HG03175 (cell line): ENCODE results near the gene F2.
"Not testable (repeated sequence)": the region's sequence is repeated elsewhere in the genome, so short reads cannot be mapped to it uniquely, and the experiment has no call there.

Source experiments
- ATAC-seq: cut with Tn5 transposase; IDR thresholded peaks from one replicate; pipeline ENCODE4 v1.9.1; 2021; ENCODE audit warnings: mild to moderate bottlenecking, moderate library complexity; ENCODE audit not compliant: unreplicated experiment

F2 gene

DNA sequence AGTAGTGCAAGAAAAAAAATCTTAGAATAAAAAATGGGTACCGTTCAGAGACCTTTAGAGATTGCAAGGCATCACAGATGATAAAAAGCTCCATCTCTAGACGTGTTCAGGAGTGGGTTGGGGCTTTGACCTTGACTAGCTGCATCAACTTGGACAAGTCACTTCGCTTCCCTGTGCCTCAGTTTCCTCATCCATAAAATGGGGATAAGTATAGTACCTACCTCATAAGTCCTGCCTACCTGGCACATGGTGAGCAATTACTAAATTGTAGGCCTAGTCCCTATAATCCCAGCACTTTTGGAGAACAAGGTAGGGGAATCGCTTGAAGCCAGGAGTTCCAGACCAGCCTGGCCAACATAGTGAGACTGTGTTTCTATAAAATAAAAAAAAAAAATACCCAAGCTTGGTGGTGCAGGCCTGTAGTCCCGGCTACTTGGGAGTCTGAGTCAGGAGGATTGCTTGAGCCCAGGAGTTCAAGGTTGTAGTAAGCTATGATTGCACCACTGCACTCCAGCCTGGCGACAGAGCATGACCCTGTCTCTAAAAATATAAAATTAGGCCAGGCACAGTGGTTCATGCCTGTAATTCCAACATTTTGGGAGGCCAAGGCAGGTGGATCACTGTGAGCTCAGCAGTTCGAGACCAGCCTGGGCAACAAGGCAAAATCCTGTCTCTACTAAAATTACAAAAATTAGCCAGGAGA, 6.0 kb upstream of the F2 start:
- no peak for ATAC-seq

DNA sequence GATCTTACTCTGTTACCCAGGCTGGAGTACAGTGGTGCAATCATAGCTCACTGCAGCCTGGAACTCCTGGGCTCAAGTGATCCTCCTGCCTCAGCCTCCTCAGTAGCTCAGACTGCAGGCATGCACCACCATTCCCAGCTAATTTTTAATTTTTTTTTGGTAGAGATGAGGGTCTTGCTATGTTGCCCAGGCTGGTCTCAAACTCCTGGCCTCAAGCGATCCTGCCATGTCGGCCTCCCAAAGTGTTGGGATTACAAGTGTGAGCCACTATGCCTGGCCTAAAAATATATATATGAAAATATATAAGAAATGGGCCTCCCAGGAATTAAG, 1.2 kb upstream of the F2 start:
- ATAC-seq: not testable (repeated sequence)

DNA sequence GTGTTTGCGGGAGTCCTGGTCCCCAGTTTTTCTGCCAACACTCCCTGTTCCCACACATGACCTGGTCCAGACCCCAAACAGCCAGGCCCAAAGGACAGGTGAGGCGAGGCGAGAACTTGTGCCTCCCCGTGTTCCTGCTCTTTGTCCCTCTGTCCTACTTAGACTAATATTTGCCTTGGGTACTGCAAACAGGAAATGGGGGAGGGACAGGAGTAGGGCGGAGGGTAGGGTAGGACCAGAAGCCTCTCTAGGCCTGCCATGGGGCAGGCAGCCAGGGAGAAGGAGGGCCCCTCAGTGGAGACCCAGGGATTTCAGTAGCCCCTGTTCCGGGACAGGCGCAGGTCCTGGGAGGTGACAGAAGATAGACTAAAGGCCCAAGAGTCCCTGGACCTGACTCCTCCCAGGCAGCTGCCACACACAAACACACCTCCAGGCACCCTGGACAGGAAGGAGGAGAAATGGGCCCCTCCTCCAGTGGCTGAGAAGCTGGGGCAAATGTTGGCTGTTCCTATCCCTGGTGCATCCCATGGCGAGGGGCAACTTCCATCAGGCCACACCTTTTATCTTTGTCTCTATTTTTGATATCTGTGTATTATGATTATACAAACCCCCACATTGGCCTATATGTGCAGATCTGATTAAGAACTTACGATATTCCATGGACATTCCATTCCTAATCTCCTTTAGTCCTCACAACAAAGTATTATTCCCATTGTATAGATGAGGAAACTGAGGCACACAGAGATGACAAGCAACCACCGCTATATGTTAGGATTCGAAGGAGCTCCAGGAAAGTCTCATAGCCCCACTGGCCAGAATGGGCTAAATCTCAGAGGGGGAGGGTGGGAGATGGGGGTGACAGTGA, 626 bp upstream of the F2 start:
- ATAC-seq: no peak

DNA sequence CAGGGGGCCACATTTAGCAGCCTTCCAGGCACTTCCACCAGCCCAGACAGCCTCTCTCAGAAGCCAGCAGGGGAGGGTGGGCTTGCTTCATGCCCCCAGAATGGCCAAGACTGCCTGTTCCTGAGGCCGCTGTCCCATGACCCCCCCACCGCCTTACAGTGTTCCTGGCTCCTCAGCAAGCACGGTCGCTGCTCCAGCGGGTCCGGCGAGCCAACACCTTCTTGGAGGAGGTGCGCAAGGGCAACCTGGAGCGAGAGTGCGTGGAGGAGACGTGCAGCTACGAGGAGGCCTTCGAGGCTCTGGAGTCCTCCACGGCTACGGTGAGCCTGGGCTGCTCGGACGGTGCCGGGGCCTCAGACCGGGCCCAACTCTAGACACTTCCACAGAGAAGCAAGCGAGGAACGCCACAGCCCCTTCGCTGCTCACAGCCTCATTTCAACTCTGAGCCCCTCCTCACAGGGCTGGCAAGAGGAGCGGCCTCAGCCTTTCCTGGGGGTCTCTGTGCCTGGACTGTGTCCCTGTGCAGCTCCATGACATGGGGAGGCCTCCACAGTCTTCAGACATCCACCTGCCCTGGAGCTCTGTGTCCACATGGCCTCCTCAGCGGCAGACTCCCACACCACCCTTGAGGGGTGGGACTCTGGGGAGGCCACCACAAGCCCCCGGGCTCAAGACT, 668 bp downstream of the F2 start:
- ATAC-seq: no peak

DNA sequence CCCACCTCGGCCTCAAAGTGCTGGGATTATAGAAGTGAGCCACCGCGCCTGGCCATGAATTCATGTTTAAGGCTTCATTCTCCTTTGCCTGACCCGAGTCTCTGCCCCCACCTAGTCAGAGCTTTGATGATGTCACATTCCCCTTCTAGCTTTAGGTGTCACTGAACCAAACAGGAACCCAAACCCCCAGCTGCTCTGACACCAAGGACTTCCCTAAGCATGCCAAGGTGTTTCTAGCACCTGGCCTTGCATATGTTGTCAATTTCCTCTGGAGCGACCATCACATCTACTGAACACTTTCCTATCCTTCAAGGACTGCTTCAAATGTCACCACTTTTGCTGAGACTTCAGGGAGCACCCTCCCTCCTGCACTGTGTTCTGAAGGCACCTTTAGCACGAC, 2.3 kb downstream of the F2 start:
- ATAC-seq: no peak

DNA sequence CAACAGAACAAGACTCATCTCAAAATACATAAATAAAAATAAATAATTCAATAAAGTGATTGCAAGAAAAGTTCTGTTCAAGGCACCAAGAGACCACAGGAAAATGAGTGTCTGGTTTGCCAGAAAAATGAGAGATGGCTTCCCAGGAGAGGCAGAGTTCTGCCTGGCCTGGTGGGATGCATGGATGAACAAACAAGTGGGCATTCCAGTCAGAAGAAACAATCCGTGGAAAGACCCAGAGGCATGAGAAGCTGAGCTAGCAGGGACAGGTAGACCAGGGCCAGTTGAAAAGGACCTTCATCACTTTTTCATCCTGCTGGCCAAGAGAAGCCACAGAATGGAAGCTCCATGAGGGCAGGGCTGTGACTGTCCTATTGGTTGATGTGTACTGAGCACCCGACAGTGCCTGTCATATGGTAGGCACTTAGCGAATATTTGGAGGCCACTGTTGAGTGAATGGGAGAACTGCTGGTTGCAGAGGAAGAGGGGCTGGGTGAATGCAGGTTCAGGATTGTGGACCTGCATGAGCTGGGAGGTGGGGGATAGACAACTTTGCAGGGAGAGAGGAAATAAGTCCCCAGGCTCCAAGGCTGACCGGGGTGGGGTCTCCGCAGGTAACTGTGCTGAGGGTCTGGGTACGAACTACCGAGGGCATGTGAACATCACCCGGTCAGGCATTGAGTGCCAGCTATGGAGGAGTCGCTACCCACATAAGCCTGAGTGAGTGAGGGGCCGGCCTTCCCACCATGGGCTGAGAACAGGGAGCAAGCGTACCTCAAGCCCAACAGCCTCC, 3.7 kb downstream of the F2 start:
- ATAC-seq: no peak

DNA sequence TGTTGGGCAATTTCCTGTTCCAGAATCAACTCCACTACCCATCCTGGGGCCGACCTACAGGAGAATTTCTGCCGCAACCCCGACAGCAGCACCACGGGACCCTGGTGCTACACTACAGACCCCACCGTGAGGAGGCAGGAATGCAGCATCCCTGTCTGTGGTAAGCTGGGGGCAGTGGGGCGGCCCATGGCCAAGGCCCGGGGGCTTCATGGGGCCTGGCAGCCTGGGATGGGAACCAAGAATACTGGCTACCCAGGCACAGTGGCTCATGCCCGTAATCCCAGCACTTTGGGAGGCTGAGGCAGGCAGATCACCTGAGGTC, 4.3 kb downstream of the F2 start:
- ATAC-seq: no peak

DNA sequence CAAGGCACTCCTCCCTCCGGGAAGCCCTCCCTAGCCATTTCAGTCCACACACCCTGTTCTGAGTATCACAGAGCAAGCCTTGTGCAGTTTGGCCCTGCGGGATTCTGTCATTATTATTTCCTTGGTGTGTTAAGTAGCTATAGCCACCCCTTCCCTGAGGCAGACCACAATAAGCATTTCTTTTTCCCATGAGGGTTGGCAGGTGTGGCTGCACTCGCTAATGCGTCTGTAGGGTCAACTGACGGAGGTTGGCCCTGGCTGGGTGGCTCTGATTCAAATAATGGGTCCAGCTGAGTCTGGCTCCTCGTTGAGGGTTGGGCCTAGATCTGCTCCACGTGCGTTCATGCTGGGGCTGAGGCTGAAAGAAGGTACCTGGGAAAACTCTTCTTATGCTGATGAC, 5.1 kb downstream of the F2 start:
- ATAC-seq: no peak

DNA sequence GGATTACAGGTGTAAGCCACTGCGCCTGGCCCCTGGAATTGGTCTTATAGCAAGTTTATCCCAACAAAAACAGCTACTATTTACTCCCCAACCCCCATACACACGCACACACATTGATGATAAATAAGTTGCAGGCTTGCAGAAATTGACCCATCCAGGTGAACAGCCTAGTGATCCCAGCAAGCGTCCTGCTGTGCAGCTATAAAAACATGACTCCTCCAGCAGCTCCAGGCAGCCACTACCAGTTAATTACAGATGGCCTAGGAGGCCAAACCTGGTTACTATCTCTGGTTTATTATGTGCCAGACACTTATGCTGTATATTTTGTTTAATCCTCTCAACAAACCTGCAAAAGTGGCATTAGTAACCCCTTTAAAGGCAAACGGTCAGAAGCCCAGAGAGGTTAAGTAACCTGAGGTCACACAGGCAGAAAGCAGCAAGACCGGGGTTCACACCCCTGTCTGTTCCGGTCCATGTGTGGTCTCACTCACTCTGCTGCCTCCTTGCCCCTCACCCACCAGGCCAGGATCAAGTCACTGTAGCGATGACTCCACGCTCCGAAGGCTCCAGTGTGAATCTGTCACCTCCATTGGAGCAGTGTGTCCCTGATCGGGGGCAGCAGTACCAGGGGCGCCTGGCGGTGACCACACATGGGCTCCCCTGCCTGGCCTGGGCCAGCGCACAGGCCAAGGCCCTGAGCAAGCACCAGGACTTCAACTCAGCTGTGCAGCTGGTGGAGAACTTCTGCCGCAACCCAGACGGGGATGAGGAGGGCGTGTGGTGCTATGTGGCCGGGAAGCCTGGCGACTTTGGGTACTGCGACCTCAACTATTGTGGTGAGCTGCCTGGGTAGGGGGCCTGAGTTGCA, 6.6 kb downstream of the F2 start:
- ATAC-seq: no peak

DNA sequence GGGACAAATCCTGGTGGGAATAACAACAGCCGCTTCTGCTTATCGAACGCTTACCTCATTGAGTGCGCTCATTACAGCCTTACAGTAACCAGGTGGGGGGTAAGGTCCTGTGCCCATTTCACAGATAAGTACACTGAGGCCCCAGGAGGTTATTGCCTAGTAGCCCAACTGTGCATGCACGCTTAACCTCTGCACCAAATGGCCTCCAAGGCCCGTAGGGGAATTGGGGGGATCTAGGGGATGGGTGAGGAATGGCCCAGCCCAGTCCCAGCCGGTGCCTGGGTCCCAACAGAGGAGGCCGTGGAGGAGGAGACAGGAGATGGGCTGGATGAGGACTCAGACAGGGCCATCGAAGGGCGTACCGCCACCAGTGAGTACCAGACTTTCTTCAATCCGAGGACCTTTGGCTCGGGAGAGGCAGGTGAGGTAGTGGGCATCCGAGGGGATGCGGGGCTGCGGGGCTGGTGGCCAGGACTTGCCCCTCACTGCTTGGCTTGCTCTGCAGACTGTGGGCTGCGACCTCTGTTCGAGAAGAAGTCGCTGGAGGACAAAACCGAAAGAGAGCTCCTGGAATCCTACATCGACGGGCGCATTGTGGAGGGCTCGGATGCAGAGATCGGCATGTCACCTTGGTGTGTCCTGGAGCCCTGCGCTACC, 7.3 kb downstream of the F2 start:
- ATAC-seq: no peak

DNA sequence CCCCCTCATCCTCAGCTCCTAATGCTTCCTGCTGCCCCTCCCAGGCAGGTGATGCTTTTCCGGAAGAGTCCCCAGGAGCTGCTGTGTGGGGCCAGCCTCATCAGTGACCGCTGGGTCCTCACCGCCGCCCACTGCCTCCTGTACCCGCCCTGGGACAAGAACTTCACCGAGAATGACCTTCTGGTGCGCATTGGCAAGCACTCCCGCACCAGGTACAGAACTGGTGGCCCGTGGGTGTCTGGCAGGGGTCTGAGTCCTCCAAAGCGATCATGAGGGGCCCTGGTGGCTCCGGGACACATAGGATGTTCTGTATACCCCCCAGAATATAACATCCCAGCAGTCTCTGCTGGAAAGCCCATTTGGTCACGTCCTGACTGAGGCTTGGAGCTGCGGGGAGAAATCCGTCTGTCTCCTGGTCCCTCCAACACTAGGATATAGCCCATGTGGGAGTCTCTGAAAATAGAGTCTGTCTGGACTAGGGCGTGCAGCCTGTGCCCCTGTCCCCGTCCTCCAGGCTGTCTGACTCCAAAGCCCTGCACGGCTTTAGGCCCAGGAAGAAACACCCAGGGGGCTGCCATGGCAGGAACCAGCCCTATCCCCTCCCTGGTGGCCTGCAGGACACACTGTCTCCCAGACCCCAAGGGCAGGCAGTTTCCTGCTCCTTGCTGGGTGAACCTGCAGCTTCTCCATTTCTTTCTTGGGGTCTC, 9.1 kb downstream of the F2 start:
- ATAC-seq: no peak

DNA sequence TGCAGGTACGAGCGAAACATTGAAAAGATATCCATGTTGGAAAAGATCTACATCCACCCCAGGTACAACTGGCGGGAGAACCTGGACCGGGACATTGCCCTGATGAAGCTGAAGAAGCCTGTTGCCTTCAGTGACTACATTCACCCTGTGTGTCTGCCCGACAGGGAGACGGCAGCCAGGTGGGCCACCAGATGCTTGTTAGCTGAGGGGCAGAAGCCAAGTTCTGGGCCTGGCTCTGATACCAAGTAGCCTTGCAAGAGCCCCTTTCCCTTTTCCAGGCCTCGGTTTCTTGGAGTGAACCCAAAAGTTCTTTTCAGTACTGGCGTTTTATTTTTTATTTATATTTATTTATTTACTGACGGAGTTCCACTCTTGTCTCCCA, 9.6 kb downstream of the F2 start:
- no peak for ATAC-seq

DNA sequence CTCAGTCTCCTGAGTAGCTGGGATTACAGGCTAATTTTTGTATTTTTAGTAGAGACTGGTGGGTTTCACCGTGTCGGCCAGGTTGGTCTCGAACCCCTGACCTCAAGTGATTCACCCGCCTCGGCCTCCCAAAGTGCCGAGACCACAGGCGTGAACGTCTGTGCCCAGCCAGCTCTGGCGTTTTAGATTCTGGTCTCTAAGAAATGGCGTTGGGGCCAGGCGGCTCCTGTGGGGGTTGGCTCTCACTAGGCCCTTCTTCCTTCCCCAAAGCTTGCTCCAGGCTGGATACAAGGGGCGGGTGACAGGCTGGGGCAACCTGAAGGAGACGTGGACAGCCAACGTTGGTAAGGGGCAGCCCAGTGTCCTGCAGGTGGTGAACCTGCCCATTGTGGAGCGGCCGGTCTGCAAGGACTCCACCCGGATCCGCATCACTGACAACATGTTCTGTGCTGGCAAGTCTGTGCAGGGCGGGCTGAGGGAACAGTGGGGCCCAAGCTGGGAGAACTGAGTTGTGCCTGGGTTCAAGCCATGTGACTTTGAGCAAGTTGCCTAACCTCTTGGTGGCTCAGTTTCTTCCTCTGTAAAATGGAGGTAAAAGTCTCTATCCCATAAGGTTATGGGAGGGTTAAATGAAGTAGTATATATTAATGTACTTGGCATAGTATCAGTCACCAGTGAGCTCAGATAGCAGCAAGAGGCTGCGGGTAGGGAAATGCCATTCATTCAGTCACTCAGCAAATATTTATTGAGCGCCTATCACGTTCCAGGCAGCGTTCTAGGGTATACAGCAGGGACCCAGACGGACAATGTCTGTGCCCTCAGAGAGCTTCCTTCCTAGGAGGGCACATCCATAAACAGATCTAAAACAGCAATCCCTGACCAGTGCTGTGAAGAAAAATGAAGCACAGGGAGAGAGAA, 10.4 kb downstream of the F2 start:
- ATAC-seq: no peak

DNA sequence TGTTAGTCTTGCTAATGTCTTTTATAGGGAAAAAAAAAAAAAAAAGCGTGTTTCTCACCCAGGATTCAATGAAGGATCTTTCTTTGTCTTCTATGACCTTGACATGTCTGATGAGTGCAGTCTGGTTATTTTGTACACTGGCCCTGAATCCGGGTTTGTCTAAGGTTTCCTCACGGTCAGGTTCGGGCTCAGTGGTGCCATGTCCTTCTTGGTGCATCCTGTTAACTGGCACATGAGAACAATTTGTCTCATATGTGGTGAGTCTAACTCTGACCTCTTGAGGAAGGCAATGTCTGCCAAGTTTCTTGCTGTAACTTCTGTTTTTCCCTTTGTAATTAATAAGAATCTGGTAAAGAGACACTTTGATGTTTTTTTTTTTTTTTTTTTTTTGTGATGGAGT, 12.5 kb downstream of the F2 start:
- no peak for ATAC-seq

DNA sequence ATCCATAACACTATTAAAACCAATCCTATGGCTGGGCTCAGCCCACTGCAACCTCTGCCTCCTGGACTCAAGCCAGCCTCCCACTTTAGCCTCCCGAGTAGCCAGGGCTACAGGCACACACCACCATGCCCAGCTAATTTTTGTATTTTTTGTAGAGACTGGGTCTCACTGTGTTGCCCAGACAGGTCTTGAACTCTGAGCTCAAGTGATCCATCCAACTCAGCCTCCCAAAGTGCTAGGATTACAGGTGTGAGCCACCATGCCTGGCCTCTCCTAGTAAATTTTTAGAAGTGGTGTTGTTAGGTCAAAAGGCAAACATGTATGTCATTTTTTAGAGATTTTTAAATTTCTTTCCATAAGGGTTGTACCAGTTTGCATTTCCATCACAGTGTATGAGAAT, 14.2 kb downstream of the F2 start:
- no peak for ATAC-seq

DNA sequence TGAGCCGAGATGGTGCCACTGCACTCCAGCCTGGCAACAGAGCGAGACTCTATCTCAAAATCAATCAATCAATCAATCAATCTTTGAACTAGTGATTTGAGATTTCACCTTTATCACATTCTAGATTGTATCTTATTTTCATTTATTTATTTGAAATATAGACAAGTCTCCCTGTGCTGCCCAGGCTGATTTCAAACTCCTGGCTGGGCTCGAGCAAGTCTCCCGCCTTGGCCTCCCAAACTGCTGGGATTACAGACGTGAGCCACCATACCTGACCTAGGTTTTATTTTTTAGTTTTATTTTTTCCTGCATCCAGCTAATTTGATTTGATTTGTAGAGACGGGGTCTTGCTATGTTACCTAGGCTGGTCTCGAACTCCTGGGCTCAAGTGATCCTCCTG, 17.1 kb downstream of the F2 start:
- ATAC-seq: no peak

DNA sequence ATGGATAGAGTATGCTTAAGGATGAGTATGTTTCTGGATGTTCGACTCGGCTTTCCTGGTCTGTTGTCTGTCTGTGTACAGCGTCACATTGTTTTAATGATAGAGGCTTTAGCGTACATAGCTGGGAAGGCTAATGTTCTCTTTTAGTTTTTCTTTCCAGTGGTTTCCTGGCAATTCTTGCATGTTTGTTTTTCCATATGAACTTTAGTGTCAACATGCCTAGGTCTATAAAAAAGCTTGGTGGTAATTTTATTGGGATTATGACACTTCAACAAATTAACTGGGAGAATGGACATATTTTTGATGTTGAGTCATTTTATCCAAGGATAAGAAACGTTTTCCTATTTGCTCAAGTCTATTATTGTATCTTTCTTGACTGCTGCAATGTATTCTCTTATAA, 17.6 kb downstream of the F2 start:
- no peak for ATAC-seq

DNA sequence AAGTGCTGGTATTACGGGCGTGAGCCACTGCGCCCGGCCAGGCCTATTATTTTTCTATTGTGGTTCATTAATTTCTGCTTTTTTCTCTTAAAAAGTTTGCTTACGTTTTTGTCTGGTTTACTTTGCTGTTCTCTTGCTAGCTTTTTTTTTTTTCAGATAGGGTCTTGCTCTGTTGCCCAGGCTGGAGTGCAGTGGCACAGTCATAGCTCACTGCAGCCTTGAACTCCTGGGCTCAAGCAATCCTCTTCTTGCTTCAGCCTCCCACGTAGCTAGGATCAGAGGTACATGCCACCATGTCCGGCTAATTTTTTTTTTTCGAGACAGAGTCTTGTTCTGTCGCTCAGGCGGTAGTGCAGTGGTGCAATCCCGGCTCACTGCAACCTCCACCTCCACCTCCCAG, 18.7 kb downstream of the F2 start:
- ATAC-seq: no peak
